Stimulated activated CD4-positive, alpha-beta T cell treated with anti-CD3 and anti-CD28 coated beads, Interleukin-2, amount 100 ng/mL, for 4 hours (primary cell): ENCODE results near the gene DYDC2.
"Not testable (repeated sequence)": the region's sequence is repeated elsewhere in the genome, so short reads cannot be mapped to it uniquely, and the experiment has no call there.

Experiments used
- DNase-seq: peaks from one replicate; pipeline ENCODE4 v3.0.0-alpha.2; 2020; ENCODE audit warnings: low read depth

The DYDC2 gene, protein sequence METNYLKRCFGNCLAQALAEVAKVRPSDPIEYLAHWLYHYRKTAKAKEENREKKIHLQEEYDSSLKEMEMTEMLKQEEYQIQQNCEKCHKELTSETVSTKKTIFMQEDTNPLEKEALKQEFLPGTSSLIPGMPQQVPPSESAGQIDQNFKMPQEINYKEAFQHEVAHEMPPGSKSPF

GRCh38 chr10:80356563-80356988 lies at the start of gene DYDC2, which contains the start of gene DYDC1:
Gene DYDC2, plus strand, starts transcription at chr10:80356781. Its CDS starts 5,663 bp downstream, at chr10:80362444.
Gene DYDC1, minus strand, starts transcription at chr10:80356755. Its CDS starts 4,154 bp downstream, at chr10:80352601.
- no peak for DNase-seq

GRCh38 chr10:80313523-80313922 lies 43.1 kb upstream of the DYDC2 start:
- DNase-seq, result no peak

- DNase-seq, result no peak
Measured at GRCh38 chr10:80315391-80315790, 41.2 kb upstream of the DYDC2 start.

DNA sequence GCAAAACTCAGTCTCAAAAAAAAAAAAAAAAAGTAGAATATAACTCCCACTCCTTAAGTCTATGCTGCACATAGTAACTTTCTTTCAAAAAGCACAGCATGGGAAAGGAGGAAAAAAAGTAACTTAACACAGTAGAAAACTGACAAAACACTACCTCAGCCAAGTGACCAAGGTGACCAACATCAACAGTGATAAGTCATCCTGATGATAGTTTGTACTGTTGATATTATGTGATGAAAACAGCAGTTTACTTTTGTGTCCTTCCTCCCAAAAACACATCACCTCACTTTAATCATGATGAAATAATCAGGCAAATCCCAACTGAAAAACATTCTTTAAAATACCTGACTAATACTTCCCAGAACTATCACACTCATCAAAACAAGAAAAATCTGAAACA lies 37.8 kb upstream of the DYDC2 start:
- no peak for DNase-seq

- no peak for DNase-seq
Measured at GRCh38 chr10:80319318-80319717, 37.3 kb upstream of the DYDC2 start.

DNA sequence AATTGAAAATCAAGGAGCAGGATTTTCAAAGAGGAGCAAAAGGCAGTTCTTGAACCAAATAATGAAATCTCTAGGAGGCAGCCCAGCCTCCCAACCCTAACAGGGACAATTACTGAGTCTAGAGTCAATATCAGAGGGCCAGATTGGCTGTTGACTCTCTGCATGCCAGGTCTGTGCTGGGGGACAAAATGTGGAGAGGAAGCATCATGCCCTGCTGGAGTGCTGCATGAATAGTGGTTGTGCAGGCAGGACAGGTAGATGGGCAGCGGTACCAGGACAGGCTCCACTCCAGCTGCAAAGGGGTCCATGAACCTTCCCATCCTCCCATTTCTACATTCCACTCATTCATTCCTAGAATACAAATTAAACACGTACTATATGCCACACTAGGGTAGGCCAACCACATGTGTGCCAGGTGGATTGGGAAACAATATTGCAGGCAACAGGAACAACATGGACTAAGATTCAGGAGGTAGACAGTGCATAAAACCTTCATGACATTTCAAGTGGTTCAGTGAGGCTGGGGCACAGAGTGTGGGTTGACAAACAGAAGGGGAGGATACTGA lies 36.8 kb upstream of the DYDC2 start:
- DNase-seq, result no peak

DNA sequence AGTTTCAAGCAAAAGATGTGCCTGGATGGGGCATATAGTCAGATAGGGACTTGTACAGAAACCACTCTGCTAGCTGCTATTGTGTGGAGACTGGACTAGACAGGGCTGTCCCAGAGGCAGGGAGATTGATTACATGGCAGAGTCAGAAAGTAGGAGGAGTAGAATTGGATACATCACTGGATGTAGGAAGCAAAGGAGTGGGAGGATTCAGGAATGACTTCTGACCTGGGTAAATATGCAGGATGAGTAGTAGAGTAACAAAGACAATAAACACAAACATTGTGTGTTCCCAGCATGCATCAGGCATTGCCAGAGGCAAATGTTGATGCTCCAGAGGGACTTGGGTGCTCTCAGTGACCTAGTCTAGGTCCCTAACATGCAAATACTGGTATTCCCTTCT lies 36.2 kb upstream of the DYDC2 start:
- DNase-seq, result no peak

DNA sequence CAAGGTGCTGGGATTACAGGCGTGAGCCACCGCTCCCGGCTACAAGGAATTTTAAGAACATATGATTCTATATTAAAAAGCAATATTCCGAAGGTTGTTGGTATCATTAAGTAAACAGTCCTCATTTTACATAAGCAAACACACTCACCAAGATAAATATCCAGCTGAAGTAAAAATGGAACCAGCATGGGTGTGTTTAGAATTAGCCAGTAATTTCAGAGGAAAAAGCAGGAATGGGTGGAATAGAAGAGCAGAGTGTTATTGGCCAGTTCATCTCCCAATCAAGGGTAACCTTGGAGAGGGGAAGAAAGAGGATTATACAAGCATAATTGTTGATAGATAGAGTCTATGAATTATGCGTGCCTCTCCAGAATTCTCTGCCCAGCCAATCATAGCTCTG lies 35.4 kb upstream of the DYDC2 start:
- no peak for DNase-seq

DNA sequence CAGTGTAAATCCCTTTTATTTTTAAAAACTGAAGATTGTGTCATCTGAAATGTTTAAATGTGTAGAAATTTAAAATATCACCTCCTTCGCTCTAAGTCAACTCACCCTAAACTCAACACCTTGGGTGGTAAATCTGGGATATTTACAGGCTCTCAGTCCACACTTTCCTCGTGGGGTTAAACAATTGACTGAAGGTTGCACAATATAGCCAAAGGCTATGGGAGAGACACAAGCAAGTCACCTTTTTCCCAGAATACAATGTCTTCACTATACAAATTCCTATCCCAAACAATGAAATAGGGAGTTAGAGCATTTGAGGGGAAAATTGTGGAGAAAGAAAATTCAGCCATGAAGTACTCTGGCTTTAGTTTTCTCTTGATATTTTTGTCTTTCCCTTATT lies 34.4 kb upstream of the DYDC2 start:
- no peak for DNase-seq

DNA sequence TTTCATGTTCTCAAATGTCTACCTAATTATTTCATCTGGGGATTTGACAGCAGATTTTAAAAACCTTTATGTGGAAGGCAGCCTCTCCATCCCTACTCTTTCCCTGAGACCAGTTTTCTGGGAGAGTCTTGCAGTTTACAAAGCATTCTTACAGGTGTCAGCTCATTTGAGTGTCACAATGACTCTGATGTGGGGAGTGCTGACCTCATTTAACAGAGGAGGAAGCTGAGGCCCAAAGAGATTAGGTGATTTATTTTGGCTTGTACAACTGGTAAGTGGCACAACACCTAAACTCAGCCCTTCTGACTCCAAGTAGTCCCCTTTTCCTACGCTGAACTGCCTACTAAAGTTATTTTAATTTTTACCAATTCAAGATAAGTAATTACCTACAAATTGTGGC lies 33.9 kb upstream of the DYDC2 start:
- no peak for DNase-seq

DNA sequence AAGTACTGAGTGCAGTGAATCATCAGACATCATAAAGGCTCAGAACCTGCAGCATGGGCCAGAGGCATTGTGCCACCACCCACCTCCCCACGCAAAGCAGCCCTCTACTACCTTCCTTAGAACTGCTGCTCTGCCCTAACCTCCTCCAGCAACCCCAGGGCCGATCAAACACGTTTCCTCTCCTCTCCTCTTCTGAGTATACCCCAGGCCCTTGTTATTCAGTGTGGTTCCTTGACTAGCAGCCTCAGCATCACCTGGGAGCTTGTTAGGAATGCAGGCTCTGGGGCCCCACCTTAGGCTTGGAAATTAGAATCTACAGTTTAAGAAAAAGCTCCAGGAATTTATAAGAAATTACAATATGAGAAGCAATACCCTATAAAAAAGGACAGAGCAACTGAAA lies 33.3 kb upstream of the DYDC2 start:
- no peak for DNase-seq

DNA sequence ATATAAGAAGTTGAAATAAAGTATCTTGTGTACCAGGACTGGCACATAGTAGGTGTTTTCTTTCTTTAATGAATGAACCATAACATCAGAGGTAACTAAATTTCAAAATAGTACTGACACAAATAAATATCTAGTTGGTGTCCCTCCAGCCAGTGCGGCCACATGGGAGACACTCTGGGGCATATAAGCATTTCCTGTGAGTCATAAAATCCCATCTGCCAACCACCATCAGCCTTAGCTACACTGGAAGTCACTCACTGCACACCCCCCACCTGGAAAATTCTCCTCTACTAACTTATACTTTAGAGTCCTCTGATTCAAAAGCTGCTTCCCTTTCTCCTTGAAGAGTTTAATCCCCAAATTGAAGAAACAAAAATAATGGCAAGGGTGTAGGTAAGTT lies 32.5 kb upstream of the DYDC2 start:
- DNase-seq, result no peak

DNA sequence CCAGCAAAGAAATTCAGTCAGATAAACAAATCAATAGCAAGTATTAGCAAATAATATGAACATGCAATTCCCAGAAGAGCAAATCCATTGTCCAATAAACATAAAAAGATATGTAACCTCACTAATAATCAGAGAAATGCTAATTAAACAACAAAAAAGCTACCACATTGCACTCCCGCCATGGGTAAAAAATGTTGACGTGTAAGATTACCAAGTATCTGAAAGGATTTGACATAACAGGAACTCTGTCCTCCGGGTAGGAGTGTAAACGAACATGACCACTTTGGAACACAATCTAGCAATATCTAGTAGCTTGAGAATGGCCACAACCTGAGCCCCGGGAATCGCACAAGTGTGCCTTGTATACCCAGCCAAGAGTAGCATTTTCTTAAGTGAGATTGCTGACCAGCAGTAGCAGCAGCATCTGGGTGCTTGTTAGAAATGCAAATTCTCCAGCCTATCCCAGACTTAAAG lies 31.7 kb upstream of the DYDC2 start:
- no peak for DNase-seq

DNA sequence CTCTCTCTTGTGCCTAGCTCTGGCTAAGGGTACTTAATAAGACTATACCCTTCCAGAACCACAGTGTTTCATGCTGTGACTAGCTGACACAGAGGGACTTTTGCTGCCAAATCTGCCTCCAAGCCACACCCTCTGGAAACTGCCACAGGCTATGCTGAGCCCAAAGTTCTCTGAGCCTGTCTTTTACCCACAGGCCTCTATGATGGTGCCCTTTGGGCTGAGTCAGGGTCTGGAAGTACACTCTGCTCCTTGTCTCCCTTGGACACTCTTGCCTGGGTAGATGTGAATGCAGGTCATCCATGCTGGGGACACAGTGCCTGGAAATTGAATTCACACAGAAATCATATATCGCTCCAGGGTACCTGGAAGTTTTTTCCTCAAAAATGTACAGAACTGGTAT lies 22.6 kb upstream of the DYDC2 start:
- no peak for DNase-seq

GRCh38 chr10:80344276-80344675 lies 12.3 kb upstream of the DYDC2 start:
- DNase-seq, result no peak

- DNase-seq, result no peak
Measured at GRCh38 chr10:80344912-80345311, 11.7 kb upstream of the DYDC2 start.

- DNase-seq, result no peak
Measured at GRCh38 chr10:80350251-80350650, 6.3 kb upstream of the DYDC2 start.

GRCh38 chr10:80351220-80351619 lies 5.4 kb upstream of the DYDC2 start:
- no peak for DNase-seq

DNA sequence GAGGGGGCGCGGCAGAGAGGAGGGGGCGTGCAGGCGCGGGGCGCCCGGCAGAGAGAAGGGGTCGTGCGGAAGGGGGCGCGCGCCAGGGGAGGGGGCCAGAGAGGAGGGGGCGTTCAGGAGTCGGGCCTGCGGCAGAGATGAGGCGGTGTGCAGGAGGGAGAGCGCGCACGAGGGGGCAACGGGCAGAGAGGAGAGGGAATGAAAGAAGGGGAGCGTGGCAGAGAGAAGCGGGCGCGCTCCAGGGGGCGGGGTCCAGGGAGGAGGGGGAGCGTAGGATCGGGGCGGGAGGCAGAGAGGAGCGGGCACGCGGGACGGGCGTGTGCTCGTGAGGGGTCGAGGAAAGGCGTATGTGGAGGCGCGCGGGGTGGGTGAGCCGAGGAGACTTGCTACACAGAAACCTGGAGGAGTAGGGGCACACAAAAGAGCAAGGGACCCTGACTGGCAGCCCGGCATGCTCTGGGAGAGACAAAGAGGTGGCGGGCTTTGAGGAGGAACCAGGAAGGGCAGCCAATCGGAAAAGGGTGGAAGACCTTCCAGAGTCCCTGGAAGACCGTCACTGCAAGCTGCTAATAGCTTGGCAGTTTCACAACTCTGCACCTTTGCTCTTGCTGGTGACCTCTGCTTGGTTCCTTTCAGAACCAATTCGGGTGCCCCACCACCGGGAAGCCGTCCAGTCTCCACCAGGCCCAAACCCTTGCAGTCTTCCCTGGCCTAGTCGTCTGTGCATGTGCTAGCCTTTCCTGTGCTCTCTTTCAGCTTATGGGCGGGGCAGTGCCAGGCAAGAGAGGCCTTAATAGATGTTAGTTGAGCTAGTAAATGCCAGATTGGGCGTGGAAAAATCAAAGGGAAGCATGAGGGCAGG lies 639 bp downstream of the DYDC2 start:
- DNase-seq, result no peak

DNA sequence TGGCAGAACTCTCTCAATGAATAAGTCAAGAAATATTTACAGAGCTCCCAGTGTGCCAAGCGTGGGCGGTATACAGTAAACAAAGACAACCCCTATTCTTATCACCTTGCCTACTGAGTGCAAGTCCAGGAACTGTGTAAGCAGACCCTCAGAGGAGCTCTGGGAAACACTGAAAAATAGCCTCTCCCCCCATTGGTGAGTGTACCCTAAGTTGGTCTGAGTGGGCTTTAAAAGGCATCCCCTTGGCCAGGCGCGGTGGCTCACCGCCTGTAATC lies 1.2 kb downstream of the DYDC2 start:
- DNase-seq, result no peak

GRCh38 chr10:80358925-80359324 lies 2.3 kb downstream of the DYDC2 start:
- not testable (repeated sequence) for DNase-seq

GRCh38 chr10:80359644-80360043 lies 3.1 kb downstream of the DYDC2 start:
- DNase-seq, result no peak

- DNase-seq, result no peak
Measured at GRCh38 chr10:80365510-80365909, 8.9 kb downstream of the DYDC2 start.
